Measurements from ENCODE around the gene PTGES2.

Gene PTGES2

GRCh38 chr9:128127568-128127989 is at the start of gene PTGES2:
TSS of gene PTGES2 (minus strand) at chr9:128127729. CDS start at chr9:128127717, 12 bp downstream.
- peak; percentile 91 to 97 (median 96) for DNase-seq

GRCh38 chr9:128175726-128176125 is 48.2 kb upstream of the PTGES2 start:
- no peak for DNase-seq

- DNase-seq: no peak
Measured at GRCh38 chr9:128175102-128175563, 47.6 kb upstream of the PTGES2 start.

GRCh38 chr9:128174062-128174461 is 46.5 kb upstream of the PTGES2 start:
- no peak for DNase-seq

GRCh38 chr9:128169925-128170324 is 42.4 kb upstream of the PTGES2 start:
- no peak for DNase-seq

GRCh38 chr9:128169492-128169891 is 42.0 kb upstream of the PTGES2 start:
- no peak for DNase-seq

GRCh38 chr9:128168731-128169308 is 41.3 kb upstream of the PTGES2 start:
- DNase-seq: no peak

- no peak for DNase-seq
Measured at GRCh38 chr9:128167209-128167608, 39.7 kb upstream of the PTGES2 start.

- no peak for DNase-seq
Measured at GRCh38 chr9:128166169-128166568, 38.6 kb upstream of the PTGES2 start.

GRCh38 chr9:128164307-128164885 is 36.9 kb upstream of the PTGES2 start:
- DNase-seq: peak; percentile 47 to 52 (median 52)

- no peak for DNase-seq
Measured at GRCh38 chr9:128163523-128164306, 36.2 kb upstream of the PTGES2 start.

GRCh38 chr9:128163027-128163515 is 35.5 kb upstream of the PTGES2 start:
- no peak for DNase-seq

GRCh38 chr9:128162215-128163026 is 34.9 kb upstream of the PTGES2 start:
- DNase-seq: peak in 2 of 3 donors; percentile 29

- peak in 2 of 3 donors; percentile 8 to 12 for DNase-seq
Measured at GRCh38 chr9:128161215-128161902, 33.8 kb upstream of the PTGES2 start.

- DNase-seq: peak; percentile 53 to 76 (median 62)
Measured at GRCh38 chr9:128160603-128160987, 33.1 kb upstream of the PTGES2 start.

GRCh38 chr9:128159784-128160602 is 32.5 kb upstream of the PTGES2 start, which contains the start of gene BBLN:
TSS of gene BBLN (plus strand) at chr9:128160265. CDS start at chr9:128160408, 143 bp downstream.
- peak; percentile 96 to 99 (median 97) for DNase-seq

- peak in 2 of 3 donors; percentile 47 to 56 for DNase-seq
Measured at GRCh38 chr9:128159522-128159783, 31.9 kb upstream of the PTGES2 start.

- no peak for DNase-seq
Measured at GRCh38 chr9:128155736-128156500, 28.4 kb upstream of the PTGES2 start.

- DNase-seq: no peak
Measured at GRCh38 chr9:128153947-128154695, 26.6 kb upstream of the PTGES2 start.
